GM12874 (cell line): ENCODE measurements around the gene HCFC1.

ENCODE experiments used
- CTCF ChIP-seq: IDR thresholded peaks from 2 replicates; pipeline ENCODE4 v1.5.1; 2011; ENCODE audit warnings: low read depth, mild to moderate bottlenecking, control low read depth, low read length, moderate library complexity; ENCODE audit not compliant: insufficient read depth

The HCFC1 gene

GRCh38 chrX:153989973-153990655 lies 18.5 kb upstream of the HCFC1 start:
- no peak for TF ChIP-seq CTCF

DNA sequence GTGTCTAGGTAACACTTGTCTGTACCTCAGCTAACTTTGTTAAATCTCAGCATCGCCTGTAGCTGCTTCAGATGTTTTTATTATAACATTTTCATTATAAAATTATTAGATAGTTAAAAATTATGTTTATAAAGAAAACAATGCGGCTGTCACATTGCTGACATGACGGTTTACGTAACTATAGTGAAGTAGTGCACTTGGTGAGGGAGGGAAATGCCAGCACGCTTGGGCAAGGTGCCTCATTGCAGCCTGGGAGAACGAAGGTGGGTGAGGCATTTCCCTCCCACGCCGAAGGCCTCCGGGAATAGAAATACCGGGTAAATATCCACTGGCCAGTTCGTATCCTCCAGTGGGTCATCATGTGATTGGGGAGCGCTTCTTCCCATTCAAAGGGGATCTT lies 16.9 kb upstream of the HCFC1 start:
- no peak for TF ChIP-seq CTCF

GRCh38 chrX:153984351-153985178 lies 12.9 kb upstream of the HCFC1 start:
- no peak for TF ChIP-seq CTCF

- TF ChIP-seq CTCF, result no peak
Measured at GRCh38 chrX:153983321-153983801, 11.7 kb upstream of the HCFC1 start.

GRCh38 chrX:153981771-153982533 lies 10.3 kb upstream of the HCFC1 start:
- TF ChIP-seq CTCF, result no peak

- no peak for TF ChIP-seq CTCF
Measured at GRCh38 chrX:153981231-153981630, 9.6 kb upstream of the HCFC1 start.

GRCh38 chrX:153974726-153975286 lies 3.2 kb upstream of the HCFC1 start:
- no peak for TF ChIP-seq CTCF
